Measurements from ENCODE around the gene PRKCE.

PRKCE gene

DNA sequence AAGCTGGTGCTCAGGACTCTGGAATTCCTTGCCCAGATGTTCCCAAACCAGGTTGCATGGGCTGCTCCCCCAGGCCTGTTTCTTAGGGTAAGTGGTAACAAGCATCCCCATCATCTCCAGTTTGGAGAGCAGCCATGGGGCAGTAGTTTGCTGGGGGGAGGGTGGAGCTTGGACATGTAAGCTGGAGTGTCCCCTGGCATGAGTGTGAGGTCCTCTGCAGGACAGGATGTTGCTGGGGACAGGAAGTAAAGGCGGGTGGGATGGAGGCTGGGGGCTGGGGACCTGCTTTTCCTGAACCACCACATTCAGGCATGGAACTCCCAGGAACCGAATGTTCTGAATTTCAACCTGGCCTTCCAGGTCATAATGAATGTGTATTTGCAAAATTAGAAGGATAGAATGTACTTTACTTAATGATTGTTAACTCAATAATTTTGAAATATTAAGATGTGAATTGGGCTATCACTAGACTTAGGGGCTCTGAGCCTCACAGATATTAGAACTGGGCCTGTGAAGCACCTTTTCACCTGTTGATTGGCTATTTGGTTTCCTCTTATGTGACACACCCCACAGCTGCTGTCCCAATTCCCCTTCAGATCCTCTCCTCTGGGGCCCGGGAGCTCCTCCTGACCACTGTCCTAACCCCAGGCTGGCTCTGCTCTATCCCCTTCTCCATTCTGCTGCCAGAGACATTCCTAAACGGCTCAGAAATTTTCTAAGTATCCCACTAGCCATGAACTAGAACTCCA is 579.4 kb downstream of the PRKCE start:
- no peak for DNase-seq (ENCODE audit: low read depth)

DNA sequence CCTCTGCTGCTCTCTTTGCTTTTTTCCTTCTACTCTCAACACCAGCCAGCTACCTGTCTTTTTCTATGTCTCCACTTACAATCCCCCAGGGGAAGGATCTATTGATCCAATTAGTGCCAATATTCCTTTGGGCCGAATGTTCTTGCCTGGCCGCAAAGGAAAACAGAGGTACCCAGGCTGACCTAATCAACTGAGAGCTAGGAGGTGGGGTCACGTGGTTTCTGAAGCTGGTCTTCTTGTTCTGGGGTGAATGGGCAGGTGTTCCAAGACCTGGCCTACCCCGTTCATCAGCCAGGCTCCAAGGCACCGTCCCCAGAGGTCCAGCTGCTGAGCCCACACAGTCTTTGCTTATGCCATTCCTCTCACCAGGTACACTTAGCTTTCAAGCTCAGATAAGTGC is 580.2 kb downstream of the PRKCE start:
- DNase-seq (ENCODE audit: low read depth) = no peak

DNA sequence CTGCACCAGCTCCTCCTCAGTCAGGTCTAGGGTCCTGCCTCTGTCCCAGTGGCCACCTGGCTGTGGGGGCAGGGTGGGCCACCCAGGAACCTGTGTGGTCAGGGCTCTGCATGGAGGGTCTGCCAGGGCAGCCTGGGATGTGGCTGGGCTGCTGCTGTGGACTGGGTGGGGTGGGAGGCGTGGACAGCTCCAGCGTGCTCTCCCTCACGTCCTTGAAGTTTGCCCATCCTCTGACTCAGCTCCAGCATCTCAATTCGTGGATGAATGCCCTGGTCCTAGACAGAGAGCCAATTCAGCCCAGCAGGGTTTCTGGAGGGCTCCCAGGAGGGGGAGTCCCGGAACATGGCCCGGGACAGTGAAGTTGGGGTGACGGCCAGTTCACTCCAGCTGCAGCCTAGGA is 581.4 kb downstream of the PRKCE start:
- DNase-seq (ENCODE audit: low read depth) = no peak

DNA sequence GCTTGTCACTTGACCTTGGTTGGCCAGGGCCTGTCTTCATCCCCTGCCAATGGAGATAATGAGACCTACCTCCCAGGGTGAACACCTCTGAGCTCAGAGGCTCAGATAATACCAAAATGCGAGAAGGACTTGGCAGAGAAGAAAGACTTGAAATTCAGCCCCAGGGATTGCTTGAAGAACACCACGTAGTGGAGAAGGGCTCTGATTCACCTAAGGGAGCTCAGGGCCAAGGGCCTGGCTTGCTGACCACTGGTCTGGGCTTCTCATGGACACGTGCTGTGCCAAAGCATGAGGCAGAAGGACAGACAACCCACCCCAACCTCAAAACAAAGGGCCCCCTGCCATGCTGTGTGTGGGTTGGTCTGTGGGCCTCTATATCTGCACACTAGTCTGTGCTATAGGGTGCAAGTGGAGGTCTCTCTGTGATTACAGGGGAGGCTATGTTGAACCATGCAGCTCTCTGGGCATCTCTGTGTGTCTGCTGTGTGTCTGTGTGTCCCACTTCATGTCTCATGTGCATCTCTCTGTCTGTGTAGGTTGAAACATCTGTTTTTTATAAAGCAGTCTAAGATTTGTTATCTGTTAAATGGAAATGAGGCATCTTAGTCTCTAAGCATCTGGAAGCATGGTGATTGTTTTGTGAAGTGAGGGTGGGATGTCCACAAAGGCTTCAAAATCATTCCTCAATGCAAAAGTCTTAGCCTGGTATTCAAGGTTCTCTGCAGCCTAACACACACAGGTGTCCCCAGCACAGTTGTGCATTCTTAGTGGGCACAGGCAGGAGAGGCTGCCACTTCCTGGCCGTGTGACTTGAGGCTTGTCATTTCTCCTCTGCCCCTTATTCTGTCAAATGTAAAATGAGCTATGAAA is 584.8 kb downstream of the PRKCE start:
- DNase-seq (ENCODE audit: low read depth) = no peak

DNA sequence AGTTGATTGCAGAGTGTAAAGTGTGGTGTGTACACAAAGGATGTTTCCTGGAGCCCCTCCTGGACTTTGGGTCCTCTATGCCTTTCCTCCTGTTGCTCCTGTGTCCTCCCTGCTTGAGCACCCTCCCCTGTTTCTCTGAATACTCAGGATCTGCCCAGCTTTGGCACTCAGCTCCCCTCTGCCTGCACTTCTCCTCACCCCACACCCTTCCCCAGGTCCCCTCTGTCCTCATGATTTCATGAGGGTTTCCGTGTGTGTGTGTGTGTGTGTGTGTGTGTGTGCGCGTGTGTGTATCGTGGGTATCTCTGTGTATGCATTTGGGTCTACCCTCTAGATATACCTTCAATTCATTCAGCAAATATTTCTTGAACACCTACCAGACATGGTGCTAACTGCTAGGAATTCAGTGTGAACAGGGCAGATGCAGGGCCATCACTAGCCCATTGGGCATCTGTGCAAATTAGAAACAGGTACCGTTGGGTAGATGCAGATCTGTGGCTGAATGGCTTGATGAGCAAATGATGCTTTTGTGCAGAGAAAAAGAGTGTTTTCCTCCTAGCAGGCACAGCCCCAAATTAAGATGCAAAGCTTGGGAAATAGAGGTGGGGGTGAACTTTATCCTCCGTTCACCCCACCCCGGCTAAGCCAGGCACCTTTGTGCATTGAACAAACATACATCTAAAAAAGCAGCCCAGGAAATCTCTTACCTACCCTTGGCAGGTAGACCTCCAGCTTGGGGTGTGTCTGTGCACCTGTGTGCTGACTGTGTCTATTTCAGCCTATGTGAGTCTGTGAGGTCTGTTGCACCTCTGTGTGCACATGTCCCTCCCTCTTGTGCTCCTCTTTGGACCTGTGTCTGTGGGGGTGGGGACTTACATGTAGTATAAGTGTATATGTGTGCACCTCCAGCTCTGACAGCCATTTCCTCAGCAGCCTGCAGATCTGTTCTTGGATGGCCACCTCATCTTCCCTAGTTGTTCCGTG is 585.7 kb downstream of the PRKCE start:
- no peak for DNase-seq (ENCODE audit: low read depth)
